COLO829 (cell line): ENCODE data around the gene HDAC2.
A peak's percentile ranks its signal among the peaks of the same experiment; 100 is the strongest.
"Not testable (repeated sequence)": the region's sequence is repeated elsewhere in the genome, so short reads cannot be mapped to it uniquely, and the experiment has no call there.

Source experiments
- DNase-seq: peaks from one replicate; pipeline ENCODE4 v3.0.0; 2012; ENCODE audit warnings: low spot score

The HDAC2 gene

GRCh38 chr6:113971741-113972140 is 793 bp upstream of the HDAC2 start:
- DNase-seq, result no peak

DNA sequence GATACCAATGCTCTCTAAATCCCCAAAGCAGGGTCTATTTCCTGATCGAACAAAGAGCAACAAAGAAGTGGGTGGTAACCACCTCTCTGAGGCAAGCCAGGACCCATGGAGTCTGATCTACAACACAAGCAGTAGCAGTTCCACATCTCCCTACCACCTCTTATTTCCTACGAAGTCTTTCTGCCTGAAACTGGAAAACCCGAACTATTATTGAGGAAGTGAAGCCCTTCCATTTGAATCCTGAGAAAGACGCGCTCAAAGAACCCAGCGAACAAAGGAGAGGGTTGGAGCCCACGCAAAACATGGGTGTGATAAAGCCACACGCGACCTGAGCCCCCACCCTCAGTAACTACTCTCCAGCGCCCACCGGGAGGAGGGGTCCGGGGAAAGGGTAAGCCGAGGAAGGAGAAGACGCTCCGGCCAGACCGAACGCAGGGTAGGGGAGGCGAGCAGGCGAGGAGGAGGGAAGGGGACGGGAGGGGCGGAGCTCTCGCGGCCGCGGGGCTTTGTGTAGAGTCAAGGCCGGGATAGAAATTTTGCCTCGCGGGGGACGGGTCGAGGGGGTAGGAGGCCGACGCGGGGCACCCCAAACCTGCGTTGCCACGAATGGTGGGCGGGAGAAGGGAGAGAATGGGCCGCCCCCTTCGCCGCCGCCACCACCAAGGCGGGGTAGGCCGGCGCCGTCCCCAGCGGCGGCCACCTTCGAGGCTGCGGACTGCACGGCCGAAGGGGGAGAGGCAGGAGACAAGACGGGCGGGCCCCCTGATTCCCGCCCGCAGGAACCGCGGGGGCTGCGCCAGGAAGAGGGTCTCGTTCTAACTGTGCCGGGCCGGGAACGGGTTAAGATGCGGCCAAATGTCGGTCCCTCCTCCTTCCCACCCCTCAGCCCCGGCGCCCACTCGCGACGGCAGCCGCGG is 802 bp downstream of the HDAC2 start:
- no peak for DNase-seq

GRCh38 chr6:113968472-113968871 is 2.5 kb downstream of the HDAC2 start:
- no peak for DNase-seq

GRCh38 chr6:113967777-113968176 is 3.2 kb downstream of the HDAC2 start:
- no peak for DNase-seq

- no peak for DNase-seq
Observed at GRCh38 chr6:113960795-113961194, 10.2 kb downstream of the HDAC2 start.

DNA sequence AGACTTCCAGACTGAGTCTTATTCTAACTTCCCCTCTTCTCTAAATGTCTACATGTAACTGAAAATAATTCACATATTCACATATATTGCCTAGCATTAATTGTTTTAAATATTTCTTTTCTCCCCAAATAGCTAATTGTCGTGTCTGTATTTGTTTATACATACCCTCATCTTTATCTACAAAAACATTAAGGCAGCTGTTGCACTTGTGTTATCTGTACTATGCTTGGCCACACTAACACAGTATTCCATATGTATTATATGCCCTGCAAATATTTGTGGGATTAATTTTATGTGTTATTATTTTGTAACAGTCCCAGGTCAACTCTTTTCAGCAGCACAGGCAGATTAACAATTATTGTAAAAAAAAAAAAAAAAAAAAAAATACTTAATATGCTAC is 11.7 kb downstream of the HDAC2 start:
- DNase-seq, result no peak

GRCh38 chr6:113954653-113955052 is 16.3 kb downstream of the HDAC2 start:
- no peak for DNase-seq

GRCh38 chr6:113953346-113953745 is 17.6 kb downstream of the HDAC2 start:
- no peak for DNase-seq

GRCh38 chr6:113949499-113949898 is 21.4 kb downstream of the HDAC2 start:
- no peak for DNase-seq

DNA sequence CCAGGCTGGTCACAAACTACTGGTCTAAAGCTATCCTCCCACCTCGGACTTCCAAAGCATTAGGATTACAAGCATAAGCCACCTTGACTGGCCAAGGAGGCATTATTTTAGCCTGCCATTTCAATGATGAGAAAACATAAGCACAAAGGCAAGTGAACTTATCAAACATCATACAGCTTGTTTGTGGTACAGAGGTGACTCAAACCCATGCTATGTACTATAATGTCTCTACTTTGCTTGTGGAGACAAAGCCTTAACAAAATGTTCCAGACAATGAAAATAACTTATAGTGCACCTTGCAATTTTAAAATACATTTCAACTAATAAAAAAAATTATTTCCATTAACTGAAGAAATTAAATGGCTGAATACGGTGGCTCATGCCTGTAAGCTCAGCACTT is 26.2 kb downstream of the HDAC2 start:
- no peak for DNase-seq

DNA sequence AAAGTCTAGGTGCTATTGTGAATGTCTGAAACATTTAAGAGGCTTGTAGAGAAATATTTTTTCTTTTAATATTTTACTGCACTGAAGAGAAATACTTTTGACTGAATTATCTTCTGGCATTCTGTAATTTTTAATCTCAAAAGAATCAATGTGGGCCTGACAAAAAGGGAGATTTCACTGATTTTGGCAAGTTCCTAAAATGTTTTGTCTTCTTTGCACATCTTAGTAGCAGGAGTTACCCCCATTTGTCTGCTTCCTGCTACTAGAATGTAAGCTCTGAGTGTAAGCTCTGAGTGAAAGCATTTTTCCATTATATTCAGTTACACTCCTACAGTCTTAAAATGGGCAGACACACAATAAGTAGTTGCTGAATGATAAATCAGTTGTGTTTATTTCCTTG is 31.1 kb downstream of the HDAC2 start:
- no peak for DNase-seq

GRCh38 chr6:113936093-113936934 is 34.6 kb downstream of the HDAC2 start:
- DNase-seq, result peak; percentile 48

DNA sequence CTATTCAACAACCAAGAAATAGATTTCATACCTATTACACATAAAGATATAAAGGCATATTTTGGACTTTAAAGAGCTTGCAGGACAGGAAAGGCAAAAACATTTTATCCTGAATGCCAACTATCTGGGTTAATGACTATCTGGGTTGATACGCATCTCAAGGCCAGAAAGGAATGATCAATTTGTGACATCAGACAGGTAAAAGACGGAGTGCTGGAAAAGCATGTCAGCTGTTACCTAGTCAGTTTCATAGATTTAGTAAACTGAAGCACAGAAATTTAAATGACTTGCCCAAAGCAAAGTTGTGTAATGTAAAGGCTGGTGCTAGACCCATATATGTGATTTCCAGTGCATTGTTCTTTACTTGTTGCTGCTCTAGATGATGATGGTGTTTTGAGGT is 36.8 kb downstream of the HDAC2 start:
- DNase-seq, result no peak

DNA sequence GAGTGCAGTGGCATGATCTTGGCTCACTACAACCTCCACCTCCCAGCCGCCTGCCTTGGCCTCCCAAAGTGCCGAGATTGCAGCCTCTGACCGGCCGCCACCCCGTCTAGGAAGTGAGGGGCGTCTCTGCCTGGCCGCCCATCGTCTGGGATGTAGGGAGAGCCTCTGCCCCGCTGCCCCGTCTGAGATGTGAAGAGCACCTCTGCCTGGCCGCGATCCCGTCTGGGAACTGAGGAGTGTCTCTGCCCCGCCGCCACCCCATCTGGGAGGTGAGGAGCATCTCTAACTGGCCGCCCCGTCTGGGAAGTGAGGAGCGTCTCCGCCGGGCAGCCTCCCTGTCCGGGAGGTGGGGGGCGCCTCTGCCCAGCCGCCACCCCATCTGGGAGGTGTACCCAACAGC is 39.0 kb downstream of the HDAC2 start:
- not testable (repeated sequence) for DNase-seq

- DNase-seq, result no peak
Observed at GRCh38 chr6:113930183-113930582, 40.8 kb downstream of the HDAC2 start.

GRCh38 chr6:113927001-113927400 is 43.9 kb downstream of the HDAC2 start:
- no peak for DNase-seq

DNA sequence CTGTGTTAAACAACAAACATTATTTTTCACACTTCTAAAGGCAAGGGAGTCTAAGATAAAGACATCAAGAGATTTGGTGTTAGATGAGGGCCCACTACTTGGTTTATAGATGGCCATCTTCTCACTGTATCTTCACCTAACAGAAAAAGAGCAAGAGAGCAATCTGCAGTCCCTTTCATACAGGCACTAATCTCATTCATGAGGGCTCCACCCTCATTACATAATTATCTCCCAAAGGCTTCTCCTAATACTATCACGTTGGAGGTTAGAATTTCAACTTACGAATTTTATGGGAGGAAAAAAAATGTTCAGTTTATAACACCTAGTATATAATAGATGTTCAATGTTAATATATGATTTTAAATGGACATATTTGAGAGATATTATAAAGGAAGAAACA is 45.6 kb downstream of the HDAC2 start:
- no peak for DNase-seq

- DNase-seq, result no peak
Observed at GRCh38 chr6:113924312-113924723, 46.6 kb downstream of the HDAC2 start.

- DNase-seq, result no peak
Observed at GRCh38 chr6:113923526-113923925, 47.4 kb downstream of the HDAC2 start.

DNA sequence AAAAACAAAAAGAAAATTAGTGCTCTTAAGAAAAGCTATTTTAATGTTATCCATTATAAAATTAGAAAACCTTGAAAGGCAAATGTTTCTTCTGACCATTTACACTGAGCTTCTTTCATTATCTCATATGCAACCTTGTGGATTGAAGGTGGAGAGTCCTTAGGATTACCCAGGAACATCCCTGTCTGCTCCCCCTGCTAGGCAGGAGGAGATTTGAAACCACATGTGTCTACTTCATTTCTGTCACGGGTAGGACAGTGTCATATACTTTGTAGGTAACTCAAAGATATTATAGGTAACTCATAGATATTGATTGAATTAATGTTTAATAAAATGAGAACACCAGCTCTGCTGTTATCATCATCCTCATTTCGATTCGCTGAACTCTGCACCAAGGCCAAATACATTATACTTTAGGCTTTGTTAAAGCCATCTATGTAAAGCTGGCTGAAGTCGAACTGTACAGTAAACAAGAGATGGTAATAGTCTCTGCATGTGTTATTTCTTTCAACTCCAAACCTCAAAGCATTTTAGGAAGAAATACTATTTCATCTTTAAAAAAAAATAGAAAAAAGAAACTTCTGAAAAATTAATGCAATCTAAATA is 49.5 kb downstream of the HDAC2 start:
- no peak for DNase-seq

DNA sequence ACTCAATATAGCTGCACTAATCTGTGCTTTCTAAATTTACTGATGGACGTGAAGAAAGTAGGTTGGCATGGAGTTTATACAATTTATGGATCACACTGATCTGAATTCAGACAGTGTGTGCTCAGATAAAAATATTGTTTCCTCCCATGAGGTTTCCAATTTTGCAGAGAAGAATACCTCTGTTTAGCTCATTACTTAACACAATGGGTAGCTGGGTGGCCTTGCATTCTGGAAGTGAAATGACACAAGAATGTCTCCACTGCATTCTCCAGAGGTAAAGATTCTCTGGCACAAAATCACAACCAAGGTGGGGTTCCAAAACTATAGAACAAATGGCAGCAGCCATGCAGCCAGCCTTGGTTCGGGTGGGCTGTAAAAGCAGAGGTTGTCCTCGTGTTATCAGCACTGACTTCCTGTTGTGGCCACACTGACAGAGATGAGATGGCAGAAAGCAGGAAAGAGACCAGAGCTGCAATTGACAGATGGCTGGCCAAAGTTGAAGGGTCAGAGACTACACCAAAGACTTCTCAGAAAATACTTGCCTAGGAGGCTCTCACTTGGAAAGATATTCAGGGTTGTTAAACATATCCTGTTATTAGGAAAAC is 50.2 kb downstream of the HDAC2 start:
- no peak for DNase-seq

DNA sequence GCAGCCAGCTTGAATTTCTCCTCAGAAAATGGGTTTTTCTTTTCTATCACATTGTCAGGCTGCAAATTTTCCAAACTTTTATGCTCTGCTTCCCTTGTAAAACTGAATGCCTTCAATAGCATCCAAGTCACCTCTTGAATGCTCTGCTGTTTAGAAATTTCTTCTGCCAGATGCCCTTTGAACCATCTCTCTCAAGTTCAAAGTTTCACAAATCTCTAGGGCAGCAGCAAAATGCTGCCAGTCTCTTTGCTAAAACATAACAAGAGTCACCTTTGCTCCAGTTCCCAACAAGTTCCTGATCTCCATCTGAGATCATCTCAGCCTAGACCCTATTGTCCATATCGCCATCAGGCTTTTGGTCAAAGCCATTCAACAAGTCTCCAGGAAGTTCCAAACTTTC is 60.7 kb downstream of the HDAC2 start:
- not testable (repeated sequence) for DNase-seq
